Activated CD4-positive, alpha-beta T cell treated with anti-CD3 and anti-CD28 coated beads, Interleukin-2, Interleukin-4, amounts not matched to agents 100 ng/mL and 50 ng/mL, durations not matched to agents 16 hours and 8 hours (primary cell): ENCODE measurements around the gene GMNC.
A peak's percentile ranks its signal among the peaks of the same experiment; 100 is the strongest.

Source experiments
- DNase-seq: peaks from one replicate; pipeline ENCODE4 v3.0.0-alpha.2; 2020; ENCODE audit warnings: low spot score

Gene GMNC

DNA sequence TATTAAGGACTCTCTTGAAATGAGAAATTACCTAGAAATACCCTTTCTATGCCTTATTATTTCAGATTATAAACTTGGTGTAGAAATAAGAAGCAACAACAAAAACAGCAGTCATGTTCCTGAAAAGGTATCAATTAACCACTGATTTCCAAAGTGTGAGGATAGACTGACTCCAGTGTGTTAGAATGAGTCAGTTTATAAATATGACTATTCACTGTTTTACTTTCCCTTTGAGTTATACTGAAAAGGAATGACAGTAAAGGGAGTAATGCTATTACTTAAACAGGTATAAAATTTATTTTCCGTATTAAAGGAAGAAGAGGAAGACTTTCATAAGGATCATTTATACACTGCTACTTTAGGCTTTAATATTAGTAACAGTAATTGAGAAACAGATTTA is 12.9 kb downstream of the GMNC start:
- DNase-seq: no peak

DNA sequence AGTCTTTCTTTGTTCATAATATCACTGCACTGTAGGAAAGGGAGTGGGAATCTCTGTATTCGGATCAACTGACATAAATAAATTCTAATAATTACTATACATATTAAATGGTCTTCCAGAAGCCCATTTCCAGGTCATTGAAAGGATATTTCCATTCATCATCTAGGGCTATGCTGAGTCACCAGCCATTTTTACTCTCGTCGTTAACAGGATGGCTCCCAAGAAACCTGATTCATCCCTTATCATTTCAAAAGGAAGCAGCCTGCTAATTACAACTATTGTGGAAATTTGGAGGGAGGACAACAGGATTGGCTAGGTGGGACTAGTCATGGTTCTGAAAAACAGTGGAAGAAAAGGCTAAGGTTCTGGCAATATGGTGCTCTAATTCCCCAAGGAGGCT is 13.6 kb downstream of the GMNC start:
- DNase-seq: no peak

DNA sequence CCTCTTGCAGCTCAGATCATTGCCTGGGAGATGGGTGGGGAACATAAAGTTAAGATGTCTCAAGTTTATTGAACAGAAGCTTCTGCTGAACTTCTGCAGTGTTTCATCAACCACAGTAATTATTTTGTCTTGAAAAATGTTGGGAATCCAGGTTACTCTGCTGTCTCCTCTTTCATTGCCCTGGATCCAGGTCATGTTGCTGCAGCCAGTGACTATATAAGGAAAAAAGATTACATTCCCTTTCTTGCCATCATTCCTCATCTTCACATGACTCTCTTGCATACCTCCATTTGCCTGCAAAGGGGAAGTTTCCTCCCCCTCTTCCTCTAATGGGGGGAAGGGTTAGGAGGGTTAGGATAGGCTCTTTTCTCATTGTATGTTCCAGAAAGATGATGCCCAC is 15.1 kb downstream of the GMNC start:
- DNase-seq: no peak

DNA sequence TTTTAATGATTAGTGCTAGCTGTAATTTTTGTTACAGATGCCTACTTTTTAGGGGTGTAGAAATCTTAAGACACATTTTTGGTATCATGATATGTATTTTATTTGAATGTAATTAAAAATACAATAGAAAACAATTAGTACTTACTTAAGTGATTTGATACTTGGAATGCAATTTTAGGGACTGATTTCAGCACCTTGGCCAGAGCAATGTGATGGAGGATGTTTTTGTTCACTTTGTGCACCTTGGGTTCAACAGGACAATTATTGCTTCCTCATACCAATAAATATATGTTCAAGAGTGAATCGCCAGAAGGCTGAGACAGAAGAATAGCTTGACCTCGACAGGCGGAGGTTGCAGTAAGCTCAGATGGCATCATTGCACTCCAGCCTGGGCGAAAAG is 22.3 kb downstream of the GMNC start:
- DNase-seq: no peak

DNA sequence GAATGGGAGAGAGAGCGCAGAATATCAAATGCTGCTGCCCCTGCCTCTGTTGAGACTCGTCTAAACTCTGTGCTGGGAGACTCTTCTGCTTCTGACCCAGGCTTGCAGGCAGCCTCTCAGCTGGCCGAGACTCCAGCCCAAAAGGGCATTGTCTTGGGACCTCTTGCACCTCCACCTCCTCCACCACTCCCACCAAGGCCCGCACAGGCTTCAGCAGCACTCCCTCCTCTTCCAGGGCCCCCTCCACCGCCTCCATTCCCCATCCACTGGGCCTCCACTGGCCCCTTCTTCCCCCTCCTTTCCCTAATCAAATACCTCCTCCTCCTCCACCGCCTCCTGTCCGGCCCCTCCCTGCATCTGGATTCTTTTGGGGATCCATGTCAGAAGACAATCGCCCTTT is 31.3 kb downstream of the GMNC start:
- no peak for DNase-seq

DNA sequence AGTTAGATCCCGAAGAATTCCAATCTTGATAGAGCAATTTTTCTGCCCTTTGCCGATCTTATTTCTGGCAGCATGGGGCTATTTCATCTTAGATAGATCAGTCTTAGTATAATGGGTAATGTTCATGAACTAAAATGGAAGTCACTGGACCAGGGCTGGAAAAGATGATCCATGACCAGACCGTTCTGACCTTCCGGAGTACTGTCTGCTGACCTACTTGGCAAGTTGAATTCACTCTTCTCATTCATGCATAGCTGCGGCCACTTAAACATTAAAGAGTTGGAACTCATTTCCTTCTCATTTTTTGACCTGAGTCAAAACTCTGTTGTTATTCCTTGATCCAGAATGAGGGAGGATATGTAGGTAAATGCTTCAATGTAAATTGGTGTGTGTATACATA is 32.5 kb downstream of the GMNC start:
- no peak for DNase-seq

DNA sequence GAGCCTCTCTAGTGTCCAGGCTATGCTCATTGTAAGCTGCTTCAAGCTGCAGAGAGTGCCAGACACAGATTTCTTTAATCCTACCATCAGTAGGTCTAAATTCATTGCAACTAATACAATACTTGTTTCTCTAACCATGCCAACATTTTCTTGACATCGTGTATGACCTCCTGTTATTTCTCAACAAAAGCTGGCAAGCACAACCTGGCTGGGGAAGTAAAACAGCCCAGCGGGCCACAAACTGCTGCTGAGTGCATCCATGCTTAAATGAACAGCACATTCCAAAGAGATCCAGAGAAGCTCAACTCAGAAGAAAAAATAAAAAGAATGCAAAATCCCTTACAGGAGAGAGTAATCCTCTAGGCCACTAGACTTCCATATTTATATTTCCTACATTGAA is 36.5 kb downstream of the GMNC start:
- no peak for DNase-seq

DNA sequence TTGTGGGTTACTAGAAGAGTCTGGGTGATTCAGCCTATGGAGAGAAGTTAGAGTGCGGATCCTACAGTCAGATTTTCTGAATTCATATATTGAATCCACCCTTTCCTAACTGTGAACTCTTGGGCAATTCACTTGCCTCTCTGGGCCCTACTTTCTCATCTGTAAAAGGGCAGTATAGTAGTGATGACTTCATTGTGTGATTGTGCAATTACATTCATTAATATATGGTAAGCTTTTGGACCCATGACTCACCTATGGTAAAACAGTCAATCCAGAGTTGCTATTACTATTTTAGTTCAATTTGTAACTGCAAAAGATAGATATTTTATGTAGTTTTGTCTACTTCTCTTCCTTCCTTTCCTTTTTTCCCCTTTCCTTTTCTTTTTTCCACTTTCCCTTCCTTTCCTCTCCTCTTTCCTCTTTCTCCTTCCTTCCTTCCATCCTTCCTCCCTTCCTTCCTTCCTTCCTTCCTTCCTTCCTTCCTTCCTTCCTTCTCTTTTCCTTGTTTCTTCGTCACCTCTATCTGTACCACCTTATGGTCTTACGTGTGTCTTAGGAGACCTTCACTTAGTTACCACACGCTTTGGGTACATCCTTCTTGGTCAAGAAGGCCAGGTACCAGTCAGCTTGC is 37.0 kb downstream of the GMNC start:
- DNase-seq: no peak

DNA sequence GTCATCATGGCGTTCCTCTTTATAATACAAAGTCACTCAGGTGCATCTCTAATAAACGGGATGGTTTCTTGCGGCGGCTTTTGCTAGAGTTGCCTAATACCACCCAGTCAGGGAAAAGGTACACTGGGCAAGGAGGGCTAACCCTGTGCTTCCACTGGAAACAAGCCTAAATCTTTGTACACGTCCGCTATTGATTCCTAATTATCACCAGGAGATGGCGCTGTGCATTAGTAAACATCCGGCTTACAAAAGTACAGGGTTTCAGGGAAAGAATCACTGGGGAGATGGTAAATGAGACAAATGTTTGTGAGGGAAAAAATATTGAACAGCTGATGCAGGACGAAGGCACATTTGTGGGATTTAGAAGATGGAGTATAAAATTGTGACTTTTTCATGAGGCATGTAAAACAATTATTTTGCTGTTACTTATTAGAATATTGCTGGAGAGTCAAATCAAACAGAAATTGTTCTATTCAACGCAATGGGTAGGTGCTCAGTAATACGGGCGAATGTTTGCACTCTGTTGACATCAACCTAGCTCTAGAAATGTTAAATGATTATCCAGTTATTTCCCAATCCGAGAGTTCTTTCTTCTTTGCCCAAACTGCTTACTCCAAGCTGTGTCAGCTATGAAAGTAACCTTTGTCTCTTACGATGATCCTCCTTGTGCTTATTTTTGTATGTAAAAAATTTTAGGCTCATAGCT is 50.6 kb downstream of the GMNC start:
- peak; percentile 36 for DNase-seq

DNA sequence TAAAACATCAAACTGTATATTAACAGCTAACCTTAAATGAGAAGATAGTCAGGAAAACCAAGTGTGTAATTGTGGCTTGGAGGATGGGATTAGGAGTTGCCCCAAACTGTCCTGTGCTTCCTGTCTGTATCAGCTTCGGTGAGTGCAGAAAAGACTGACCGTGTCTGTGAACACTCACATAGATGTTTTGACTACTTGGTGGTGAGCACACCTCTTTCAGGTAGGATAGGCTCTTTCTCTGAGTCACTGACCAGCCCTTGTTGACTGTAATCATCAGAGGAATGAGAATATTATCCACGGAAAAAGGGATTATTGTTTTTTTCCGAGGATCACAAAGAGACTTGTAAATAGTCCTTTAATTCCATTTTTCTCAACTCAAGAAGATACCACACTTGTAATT is 51.5 kb downstream of the GMNC start:
- DNase-seq: no peak

DNA sequence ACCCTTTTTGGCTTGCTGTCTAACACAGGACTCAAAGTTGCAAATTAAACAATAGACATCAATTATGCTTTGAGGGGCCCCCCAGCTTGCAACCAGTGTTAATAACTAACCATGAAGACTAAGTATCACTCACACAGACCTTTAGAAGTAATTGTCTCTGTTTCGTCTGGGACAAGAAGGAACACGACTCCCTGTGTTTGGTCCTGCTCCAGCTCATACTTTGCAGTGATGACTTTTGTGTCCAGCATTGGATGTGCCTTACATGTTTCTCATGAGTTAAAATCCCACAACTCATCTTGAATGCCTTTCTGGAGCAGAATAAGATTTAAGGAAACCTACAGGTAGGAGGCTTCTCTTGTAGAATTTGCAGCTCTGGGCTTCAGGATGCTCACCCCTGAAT is 53.1 kb downstream of the GMNC start:
- no peak for DNase-seq

DNA sequence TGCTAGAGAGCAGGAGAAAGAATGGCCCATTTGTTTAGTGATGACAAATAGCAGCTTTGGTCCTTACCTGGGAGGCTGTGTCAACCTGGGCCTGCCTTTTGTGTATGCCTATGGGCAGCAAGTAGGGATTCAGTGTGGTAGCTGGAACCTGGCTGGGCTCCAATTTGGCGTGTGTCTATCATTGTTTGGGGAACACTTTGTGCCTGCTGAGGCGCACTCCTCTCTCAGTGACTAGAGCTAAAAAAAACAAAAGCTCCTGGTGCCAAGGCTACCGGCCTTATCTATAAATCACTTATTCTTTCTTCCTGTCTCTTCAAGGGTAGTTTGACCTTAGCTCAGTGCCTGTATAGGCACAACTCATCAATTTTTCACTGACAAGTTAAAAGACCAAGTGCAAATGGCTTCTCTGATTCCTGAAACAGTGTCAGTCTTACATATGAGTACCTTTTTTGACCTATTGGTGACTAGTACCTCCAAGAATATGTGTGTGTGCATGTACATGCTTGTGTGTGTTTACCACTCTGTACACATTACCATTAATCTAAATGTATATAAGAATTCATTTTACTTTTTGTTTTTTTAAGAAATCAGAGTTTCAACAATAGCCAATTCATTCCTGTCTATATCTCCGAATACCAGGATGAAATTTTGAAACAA is 54.6 kb downstream of the GMNC start:
- no peak for DNase-seq
